DMS153 (cell line): ENCODE measurements around the gene NCOA3.

Experiments used
- DNase-seq: peaks from one replicate; lab custom pipeline; 2025; lab: John Stamatoyannopoulos, UW

Gene NCOA3

GRCh38 chr20:47638851-47639250 is 137.2 kb downstream of the NCOA3 start:
- DNase-seq = no peak

- no peak for DNase-seq
These were observed 140.4 kb downstream of the NCOA3 start for GRCh38 chr20:47642118-47642517.

- DNase-seq = no peak
These were observed 140.9 kb downstream of the NCOA3 start for GRCh38 chr20:47642624-47643023.

- no peak for DNase-seq
These were observed 143.9 kb downstream of the NCOA3 start for GRCh38 chr20:47645632-47646031.

- DNase-seq = no peak
These were observed 146.3 kb downstream of the NCOA3 start for GRCh38 chr20:47647994-47648393.

- no peak for DNase-seq
These were observed 147.3 kb downstream of the NCOA3 start for GRCh38 chr20:47648943-47649342.

GRCh38 chr20:47652301-47652700 is 150.6 kb downstream of the NCOA3 start:
- no peak for DNase-seq

GRCh38 chr20:47652794-47653193 is 151.1 kb downstream of the NCOA3 start:
- DNase-seq = no peak

- no peak for DNase-seq
These were observed 152.2 kb downstream of the NCOA3 start for GRCh38 chr20:47653869-47654268.

GRCh38 chr20:47654370-47654769 is 152.7 kb downstream of the NCOA3 start:
- no peak for DNase-seq

- no peak for DNase-seq
These were observed 153.9 kb downstream of the NCOA3 start for GRCh38 chr20:47655635-47656034.

GRCh38 chr20:47656318-47656717 is 154.6 kb downstream of the NCOA3 start:
- DNase-seq = no peak

- no peak for DNase-seq
These were observed 158.4 kb downstream of the NCOA3 start for GRCh38 chr20:47659904-47660601.

GRCh38 chr20:47660602-47660905 is 158.9 kb downstream of the NCOA3 start:
- DNase-seq = no peak

GRCh38 chr20:47660983-47661700 is 159.5 kb downstream of the NCOA3 start:
- no peak for DNase-seq

GRCh38 chr20:47661714-47662113 is 160.0 kb downstream of the NCOA3 start:
- DNase-seq = no peak

GRCh38 chr20:47662483-47663353 is 161.0 kb downstream of the NCOA3 start:
- no peak for DNase-seq

GRCh38 chr20:47663354-47664067 is 161.8 kb downstream of the NCOA3 start:
- DNase-seq = no peak

GRCh38 chr20:47664068-47664437 is 162.4 kb downstream of the NCOA3 start:
- DNase-seq = no peak

GRCh38 chr20:47664744-47665143 is 163.1 kb downstream of the NCOA3 start:
- DNase-seq = no peak

GRCh38 chr20:47665221-47665991 is 163.7 kb downstream of the NCOA3 start:
- no peak for DNase-seq

GRCh38 chr20:47666304-47666703 is 164.6 kb downstream of the NCOA3 start:
- DNase-seq = no peak
